Measurements from ENCODE around the gene MSH5.
"Not testable (repeated sequence)": the region's sequence is repeated elsewhere in the genome, so short reads cannot be mapped to it uniquely, and the experiment has no call there.

MSH5 gene

DNA sequence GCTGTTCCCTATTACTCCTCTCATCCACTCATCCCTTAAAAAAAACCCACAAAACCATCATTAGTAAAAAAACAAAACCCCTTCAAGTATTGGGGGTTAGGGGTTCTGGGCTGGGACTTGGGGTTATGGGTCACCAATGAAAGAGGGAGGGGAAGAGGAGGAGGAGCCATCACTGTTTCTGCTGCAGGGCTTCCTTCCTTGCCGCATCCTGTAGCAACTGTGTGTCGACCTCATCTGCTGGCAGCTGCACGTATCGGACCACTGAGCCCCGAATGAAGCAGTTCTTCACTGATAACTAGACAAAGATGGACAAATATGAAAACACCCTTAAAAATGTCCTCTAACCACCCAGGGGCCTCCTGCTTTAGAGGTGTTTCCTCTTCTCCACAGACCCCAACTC is 57.8 kb downstream of the MSH5 start:
- Mint-ChIP-seq H3K36me3 (ENCODE audit: insufficient read depth) (peaks cover 13% of the 10 kb centered on the region), H3K4me3 (peak overlapping the region; percentile 57), H3K27me3 (no peaks in the 10 kb centered on the region), H3K9me3 (no peaks in the 10 kb centered on the region), H3K4me1 (peaks cover 37% of the 10 kb centered on the region), H3K27ac (ENCODE audit: low read depth) (no peak overlapping the region)
- peak; percentile 33 for ATAC-seq (replicated peaks; ENCODE audit: extremely low read depth, poor library complexity, severe bottlenecking)
- DNase-seq (ENCODE audit: low spot score in 2 of 2), result no peak

DNA sequence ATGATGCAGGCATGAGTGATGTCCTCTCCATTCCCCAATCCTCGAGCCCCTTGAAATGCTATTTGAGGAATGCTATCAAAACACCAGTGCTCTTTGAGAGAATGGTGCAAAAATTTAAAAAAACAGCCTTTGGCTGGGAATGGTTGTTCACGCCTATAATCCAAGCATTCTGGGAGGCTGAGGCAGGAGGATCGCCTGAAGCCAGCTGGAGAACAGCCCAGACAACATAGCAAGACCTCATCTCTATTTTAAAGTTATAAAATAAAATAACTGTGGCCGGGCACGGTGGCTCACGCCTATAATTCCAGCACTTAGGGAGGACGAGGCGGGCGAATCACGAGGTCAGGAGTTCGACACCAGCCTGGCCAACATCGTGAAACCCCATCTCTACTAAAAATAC is 60.0 kb downstream of the MSH5 start:
- peaks cover 31% of the 10 kb centered on the region for H3K4me1 Mint-ChIP-seq
- H3K36me3 Mint-ChIP-seq (ENCODE audit: insufficient read depth), result peaks cover 16% of the 10 kb centered on the region
- H3K27ac Mint-ChIP-seq (ENCODE audit: low read depth), result no peak overlapping the region
- no peaks in the 10 kb centered on the region for H3K27me3 Mint-ChIP-seq
- no peaks in the 10 kb centered on the region for H3K9me3 Mint-ChIP-seq
- no peak overlapping the region for H3K4me3 Mint-ChIP-seq
- ATAC-seq (replicated peaks; ENCODE audit: extremely low read depth, poor library complexity, severe bottlenecking) (no peak), DNase-seq (ENCODE audit: low spot score in 2 of 2) (no peak)

DNA sequence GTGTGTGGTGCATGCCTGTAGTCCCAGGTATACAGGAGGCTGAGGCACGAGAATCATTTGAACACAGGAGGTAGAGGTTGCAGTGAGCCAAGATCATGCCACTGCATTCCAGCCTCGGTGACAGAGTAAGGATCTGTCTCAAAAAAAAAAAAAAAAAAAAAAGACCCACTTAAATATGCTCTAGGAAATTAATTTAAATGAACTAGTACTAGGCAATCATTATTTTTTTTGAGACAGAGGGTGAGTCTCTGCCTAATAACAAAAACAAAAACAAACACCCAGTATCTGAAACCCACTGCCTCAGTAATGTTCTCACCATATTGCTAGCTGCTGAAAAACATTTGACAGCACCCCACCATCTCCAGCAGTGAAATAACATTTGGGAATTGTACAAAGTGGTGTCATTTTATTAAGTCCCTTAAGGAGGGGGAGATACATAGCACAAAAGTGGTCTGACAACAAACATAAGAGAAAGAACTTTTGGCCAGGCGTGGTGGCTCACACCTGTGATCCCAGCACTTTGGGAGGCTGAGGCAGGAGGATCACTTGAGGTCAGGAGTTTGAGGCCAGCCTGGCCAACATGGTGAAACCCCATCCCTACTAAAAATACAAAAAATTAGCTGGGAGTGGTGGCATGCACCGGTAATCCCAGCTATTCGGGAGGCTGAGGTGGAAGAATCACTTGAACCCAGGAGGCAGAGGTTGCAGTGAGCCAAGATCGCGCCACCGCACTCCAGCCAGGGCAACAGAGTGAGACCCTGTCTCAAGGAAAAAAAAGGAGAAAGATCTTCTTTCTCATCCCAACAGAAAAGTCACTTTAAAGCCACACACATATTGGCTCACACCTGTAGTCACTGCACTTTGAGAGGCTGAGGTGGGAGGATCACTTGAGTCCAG is 61.5 kb downstream of the MSH5 start:
- not testable (repeated sequence) for H3K27me3 Mint-ChIP-seq; DNase-seq (ENCODE audit: low spot score in 2 of 2); H3K27ac Mint-ChIP-seq (ENCODE audit: low read depth); H3K9me3 Mint-ChIP-seq; ATAC-seq (replicated peaks; ENCODE audit: extremely low read depth, poor library complexity, severe bottlenecking); H3K4me3 Mint-ChIP-seq
- H3K36me3 Mint-ChIP-seq (ENCODE audit: insufficient read depth), result peaks cover 12% of the 10 kb centered on the region
- H3K4me1 Mint-ChIP-seq, result peaks cover 31% of the 10 kb centered on the region

DNA sequence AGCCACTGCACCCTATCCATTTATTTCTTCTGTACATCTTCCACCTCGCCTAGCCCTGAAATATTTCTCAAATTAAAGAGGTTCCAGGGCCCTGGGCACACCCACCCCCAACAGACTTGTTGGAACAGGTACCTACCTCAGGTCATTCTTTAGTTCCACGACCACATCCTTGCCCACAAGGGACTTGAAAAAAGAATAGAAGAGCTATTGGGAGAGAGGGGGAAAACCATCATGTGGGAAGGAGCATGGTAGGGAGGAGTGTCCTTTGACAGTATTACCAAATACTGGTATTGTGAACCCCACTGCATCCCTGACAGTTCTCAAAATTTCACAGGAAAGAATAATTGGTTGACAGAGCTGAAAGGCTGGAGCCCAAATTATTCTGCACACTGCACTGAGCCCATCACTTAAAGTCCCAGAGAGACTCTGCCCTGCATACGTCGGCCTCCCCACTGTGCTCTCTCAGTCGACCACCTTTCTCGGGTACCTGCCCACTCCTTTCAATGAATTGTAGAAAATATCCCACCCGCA is 66.2 kb downstream of the MSH5 start:
- Mint-ChIP-seq H3K27me3 (no peaks in the 10 kb centered on the region), H3K36me3 (ENCODE audit: insufficient read depth) (peaks cover 16% of the 10 kb centered on the region), H3K9me3 (no peaks in the 10 kb centered on the region), H3K4me3 (peak overlapping the region; percentile 82), H3K27ac (ENCODE audit: low read depth) (peak overlapping the region; percentile 90), H3K4me1 (peaks cover 21% of the 10 kb centered on the region)
- no peak for DNase-seq (ENCODE audit: low spot score in 2 of 2)
- ATAC-seq (replicated peaks; ENCODE audit: extremely low read depth, poor library complexity, severe bottlenecking), result peak; percentile 29

DNA sequence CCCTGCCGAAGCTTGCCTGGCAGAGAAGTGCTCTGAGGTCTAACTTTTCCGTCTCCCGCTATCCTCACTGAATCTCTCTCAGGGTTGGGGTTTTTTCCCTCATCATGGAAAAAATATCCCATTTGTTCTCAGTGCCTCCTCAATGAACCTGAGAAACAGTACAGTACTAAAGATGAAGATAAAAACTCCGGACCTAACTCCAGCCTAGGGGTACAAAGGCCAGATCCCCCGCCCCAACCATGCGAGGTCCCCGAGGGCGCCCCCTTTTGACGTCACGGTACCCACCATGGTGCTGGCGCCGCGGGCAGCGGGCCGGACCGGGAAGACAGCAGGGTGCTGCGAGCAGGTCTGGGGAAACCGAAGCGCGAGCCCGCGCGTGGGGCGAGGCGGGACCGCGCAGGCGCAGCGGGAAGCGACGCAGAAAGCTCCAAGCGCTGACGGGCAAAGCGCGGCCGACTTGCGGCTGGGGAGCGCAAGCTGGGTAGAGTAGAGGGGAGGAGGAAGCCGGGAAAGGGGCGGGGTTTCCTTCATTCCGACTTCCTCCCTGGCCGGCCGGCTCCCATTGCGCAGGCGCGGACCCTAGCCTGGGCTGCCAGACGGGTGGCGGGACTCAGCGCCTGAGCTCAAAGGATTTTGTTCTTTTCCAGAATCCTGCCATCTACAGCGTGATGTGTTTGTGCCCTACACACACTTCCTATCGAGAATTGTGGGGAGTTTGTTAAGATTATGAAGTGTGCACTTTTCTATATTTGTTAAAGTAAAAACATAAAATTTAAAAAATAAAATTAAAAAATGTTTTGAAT is 66.9 kb downstream of the MSH5 start, which contains the start of gene LSM2:
Gene LSM2 (minus strand): TSS at position 497 of the 803 bp plus-strand sequence. CDS start 209 bp downstream, at position 288.
- peak within 1 kb of the TSS; percentile 82 for H3K4me3 Mint-ChIP-seq
- peak within 1 kb of the TSS; percentile 90 for H3K27ac Mint-ChIP-seq (ENCODE audit: low read depth)
- peaks cover 21% of the 10 kb centered on the region for H3K4me1 Mint-ChIP-seq
- DNase-seq (ENCODE audit: low spot score in 2 of 2) (peak; percentile 92 to 95), ATAC-seq (replicated peaks; ENCODE audit: extremely low read depth, poor library complexity, severe bottlenecking) (peak; percentile 96)
- H3K9me3 Mint-ChIP-seq, result no peaks in the 10 kb centered on the region
- H3K36me3 Mint-ChIP-seq (ENCODE audit: insufficient read depth), result peaks cover 16% of the 10 kb centered on the region
- H3K27me3 Mint-ChIP-seq, result no peaks in the 10 kb centered on the region

DNA sequence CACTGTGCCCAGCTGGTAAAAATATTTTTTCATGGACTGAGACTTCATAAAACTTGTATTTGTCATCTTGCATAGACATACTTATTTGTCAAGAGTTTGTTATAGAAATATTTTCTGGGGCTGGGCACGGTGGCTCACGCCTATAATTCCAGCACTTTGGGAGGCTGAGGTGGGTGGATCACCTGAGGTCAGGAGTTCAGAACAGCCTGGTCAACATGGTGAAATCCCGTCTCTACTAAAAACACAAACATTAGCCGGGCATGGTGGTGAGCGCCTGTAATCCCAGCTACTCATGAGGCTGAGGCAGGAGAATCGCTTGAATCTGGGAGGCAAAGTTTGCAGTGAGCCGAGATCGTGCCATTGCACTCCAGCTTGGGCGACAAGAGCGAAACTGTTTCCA is 68.8 kb downstream of the MSH5 start:
- H3K9me3 Mint-ChIP-seq; H3K27ac Mint-ChIP-seq (ENCODE audit: low read depth); H3K27me3 Mint-ChIP-seq; ATAC-seq (replicated peaks; ENCODE audit: extremely low read depth, poor library complexity, severe bottlenecking); H3K36me3 Mint-ChIP-seq (ENCODE audit: insufficient read depth); DNase-seq (ENCODE audit: low spot score in 2 of 2); H3K4me3 Mint-ChIP-seq: not testable (repeated sequence)
- peaks cover 30% of the 10 kb centered on the region for H3K4me1 Mint-ChIP-seq

DNA sequence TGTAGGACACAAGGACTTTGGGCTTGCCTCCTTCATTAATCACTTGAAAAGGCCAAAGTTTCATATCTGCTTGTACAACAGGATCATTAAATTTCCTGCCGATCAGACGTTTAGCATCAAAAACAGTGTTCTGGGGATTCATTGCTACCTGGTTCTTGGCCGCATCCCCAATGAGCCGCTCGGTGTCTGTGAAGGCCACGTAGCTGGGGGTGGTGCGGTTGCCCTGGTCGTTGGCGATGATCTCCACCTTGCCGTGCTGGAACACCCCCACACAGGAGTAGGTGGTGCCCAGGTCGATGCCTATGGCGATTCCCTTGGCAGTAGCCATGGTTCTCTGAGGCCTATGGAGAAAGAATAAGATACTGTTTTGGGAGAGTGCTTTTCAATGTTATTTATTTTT is 71.8 kb downstream of the MSH5 start:
- no peak overlapping the region for H3K27ac Mint-ChIP-seq (ENCODE audit: low read depth)
- no peaks in the 10 kb centered on the region for H3K9me3 Mint-ChIP-seq

More for the DNA sequence above, 71.8 kb downstream of the MSH5 start:
- no peaks in the 10 kb centered on the region for H3K27me3 Mint-ChIP-seq
- peaks cover 10% of the 10 kb centered on the region for H3K36me3 Mint-ChIP-seq (ENCODE audit: insufficient read depth)
- no peak overlapping the region for H3K4me3 Mint-ChIP-seq
- no peak for DNase-seq (ENCODE audit: low spot score in 2 of 2)
- peaks cover 32% of the 10 kb centered on the region for H3K4me1 Mint-ChIP-seq
- no peak for ATAC-seq (replicated peaks; ENCODE audit: extremely low read depth, poor library complexity, severe bottlenecking)
